CD4-positive, alpha-beta T cell treated with Interferon alpha-2 for 1 hour (primary cell): Measurements from ENCODE around the gene CAMK4.

ENCODE experiments used
- DNase-seq, 2 donors: peaks; one replicate each; pipeline ENCODE4 v3.0.0-alpha.2; 2020 to 2022

Gene CAMK4

GRCh38 chr5:111507276-111507675, 283.1 kb downstream of the CAMK4 start:
- no peak for DNase-seq

GRCh38 chr5:111509119-111509518, 284.9 kb downstream of the CAMK4 start:
- peak in 1 of 2 donors; percentile 34 for DNase-seq

GRCh38 chr5:111511174-111511830, 287.1 kb downstream of the CAMK4 start:
- DNase-seq = no peak

DNA sequence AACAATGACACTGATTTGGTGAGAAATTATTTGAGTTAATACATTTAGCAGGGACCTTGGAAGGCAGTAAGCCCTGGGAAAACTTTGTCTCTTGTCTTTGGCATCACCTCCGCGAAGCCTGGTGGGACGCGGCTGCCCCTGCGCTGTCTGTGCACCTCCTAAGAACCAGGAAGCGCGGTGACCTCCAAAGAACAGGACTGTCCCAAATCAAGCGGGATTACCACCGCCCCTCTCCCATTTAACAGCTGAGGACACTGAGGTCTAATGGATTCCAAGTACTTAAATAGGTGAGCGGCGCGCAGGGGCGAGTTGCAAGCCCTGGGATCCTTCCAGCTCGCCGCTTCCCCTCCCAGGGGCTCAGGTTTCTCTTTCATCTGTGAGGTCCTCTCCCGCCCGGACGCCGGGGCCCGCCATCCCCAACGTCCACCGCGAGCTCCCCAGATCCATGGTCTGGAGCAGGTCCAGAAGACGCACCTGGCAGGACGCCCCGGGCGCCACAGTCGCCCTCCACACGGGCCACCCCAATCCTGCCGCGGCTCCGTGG, 287.7 kb downstream of the CAMK4 start:
- DNase-seq = no peak

- DNase-seq = peak; percentile 94 to 96
Measured at GRCh38 chr5:111512375-111513130, 288.4 kb downstream of the CAMK4 start, which contains the start of gene STARD4. Gene STARD4, minus strand, starts transcription at chr5:111512535. Its CDS starts 5,102 bp downstream, at chr5:111507433.

DNA sequence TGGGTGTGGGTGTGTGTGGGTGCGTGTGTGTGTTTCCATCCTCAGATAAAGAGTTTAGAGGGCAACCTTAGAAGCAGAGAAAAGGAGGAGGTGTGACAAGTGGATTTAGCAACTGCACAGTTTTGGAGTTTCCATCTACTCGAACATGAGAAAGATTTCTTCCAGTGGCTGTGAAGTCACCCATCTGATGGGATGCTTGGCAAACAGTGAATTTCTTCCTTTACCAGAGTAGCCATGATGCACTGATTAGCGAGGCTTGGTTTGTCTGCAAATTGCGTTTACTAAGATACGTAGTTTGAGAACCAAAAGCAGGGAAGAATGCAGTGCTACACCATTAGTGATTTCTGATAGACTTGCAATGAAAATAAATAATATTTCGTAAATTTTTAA, 288.9 kb downstream of the CAMK4 start:
- no peak for DNase-seq

DNA sequence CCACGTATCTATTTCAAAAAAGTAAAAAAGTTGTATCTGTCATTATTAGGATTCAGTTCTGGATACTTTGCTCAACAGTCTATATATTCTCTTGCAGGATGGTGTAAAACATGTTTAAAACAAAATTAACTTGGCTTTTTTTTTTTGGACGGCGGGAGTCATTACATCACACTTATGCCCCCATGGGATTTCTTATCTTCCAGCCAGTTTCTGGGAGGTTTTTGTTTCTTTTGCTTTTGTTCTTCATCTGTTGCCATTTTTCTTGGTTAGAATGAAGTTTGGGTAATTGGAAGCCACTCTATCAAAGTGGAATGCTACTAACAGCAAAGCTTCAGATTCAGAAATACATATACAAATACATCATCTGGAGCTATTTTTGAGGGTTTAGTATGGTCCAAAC, 289.9 kb downstream of the CAMK4 start:
- DNase-seq = no peak

GRCh38 chr5:111517853-111518501, 293.8 kb downstream of the CAMK4 start:
- no peak for DNase-seq

GRCh38 chr5:111518777-111519176, 294.6 kb downstream of the CAMK4 start:
- no peak for DNase-seq

- no peak for DNase-seq
Measured at GRCh38 chr5:111520908-111521307, 296.7 kb downstream of the CAMK4 start.

DNA sequence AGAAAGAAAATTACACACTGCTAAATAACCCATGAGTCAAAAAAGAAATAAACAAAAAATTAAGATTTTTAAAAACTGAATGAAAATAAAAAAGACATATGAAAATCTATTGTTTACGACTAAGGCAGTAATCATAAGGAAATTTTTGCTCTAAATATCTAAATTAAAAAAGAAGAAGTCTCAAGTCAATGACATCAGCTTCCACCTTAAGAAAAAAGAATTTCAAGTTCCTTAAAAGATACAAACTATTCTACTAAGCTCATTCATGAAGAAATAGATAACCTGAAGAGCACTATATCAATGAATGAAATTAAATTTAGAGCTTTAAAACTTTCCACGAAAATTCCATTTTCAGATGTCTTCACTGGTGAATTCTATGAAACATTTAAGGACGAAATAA, 303.9 kb downstream of the CAMK4 start:
- no peak for DNase-seq

- peak; percentile 92 to 93 for DNase-seq
Measured at GRCh38 chr5:111530298-111530740, 306.1 kb downstream of the CAMK4 start.

GRCh38 chr5:111532886-111533582, 308.9 kb downstream of the CAMK4 start:
- no peak for DNase-seq

DNA sequence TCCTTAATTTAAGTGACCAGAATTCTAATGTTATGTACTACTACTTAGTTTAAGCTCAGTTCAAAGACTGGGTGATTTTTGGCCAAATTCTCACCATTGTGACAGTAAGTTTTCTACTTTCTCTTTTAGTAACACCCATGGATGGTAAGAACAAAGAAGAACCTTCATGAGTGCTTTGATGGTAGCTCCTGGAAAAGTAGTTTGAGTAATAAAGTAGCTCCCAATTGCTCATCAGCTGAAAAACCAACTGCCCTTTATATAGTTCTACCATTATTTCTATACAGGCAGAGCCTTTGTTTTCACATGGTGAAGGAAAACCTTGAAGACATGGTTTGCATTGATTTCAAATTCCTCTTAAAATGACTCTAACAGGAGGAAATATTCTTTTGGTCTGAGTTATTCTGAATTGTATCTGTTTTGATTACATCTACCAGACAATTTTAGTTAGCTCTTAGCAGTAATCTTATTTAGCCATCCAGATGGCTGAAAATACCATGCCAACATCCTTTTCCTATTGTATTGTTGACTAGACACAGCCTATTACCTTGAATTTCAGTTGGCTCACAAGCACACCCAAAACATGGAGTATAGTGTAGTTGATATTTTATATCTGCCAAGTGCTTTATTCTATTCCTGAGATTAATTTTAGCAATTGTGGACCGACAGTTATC, 311.8 kb downstream of the CAMK4 start:
- no peak for DNase-seq

GRCh38 chr5:111537141-111538024, 313.2 kb downstream of the CAMK4 start:
- no peak for DNase-seq
